ENCODE data around the gene HLA-DMB.

GRCh38 chr6:32962213-32962826, 21.5 kb upstream of the HLA-DMB start:
- no peak for TF ChIP-seq CTCF (IDR thresholded peaks at IDR 0.05)
- TF ChIP-seq POLR2AphosphoS5 (IDR thresholded peaks at IDR 0.05) = no peak
- TF ChIP-seq POLR2A (IDR thresholded peaks at IDR 0.05) = no peak
